ENCODE measurements around the gene PYROXD2. TPM values are rescaled to one million over a fixed set of nuclear protein-coding genes. Genes with fewer than 3 reads are reported as not detected.

Gene PYROXD2
- polyA plus RNA-seq, 4 donors: 13.4 to 40.3 (median 19.9) TPM

GRCh38 chr10:98436704-98437103, 21.7 kb upstream of the PYROXD2 start:
- no peak for DNase-seq (ENCODE audit: low read depth in 4 of 4, low spot score in 3 of 4)

GRCh38 chr10:98435178-98435577, 20.2 kb upstream of the PYROXD2 start:
- DNase-seq (ENCODE audit: low read depth in 4 of 4, low spot score in 3 of 4): no peak

DNA sequence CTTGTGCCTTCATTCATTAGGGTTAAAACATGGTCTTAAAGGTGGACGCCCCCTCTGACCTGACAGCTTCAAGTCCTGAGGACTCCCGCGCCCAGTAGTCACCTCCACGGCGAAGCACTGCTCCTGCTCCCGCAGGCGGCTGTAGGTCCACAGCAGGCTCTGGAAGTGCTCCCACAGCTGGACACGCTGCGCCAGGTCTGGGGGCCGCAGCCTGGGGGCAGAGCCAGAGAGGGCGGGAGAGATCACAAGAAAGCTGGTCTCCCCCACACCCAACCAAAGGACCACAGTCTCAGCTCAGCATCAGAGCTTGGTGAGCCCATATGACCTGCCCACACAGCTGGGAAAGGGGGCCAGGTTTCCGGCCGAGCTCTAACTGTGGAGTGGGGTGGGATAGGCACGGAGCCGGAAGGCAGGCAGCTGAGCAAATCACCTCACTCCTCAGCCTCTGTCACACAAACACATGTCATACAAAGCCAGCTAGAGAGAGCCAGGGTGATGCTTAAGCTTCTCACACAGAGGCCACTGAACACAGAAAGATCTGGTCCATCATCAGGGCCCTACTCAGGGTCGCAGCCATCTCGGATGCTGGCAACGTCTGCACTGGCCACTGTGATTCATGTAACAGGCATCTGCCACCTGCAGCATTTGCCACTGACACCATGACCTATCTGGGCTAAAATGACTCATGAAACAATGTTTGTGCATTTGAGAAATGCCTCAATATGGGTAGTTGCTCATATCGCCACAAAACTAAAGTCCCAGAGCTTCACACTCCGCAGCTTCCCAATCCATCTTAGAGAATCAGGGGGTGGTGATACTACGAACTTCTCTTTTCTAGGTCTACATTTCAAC, 19.1 kb upstream of the PYROXD2 start:
- DNase-seq (ENCODE audit: low read depth in 4 of 4, low spot score in 3 of 4): no peak

GRCh38 chr10:98433371-98433770, 18.4 kb upstream of the PYROXD2 start:
- no peak for DNase-seq (ENCODE audit: low read depth in 4 of 4, low spot score in 3 of 4)

DNA sequence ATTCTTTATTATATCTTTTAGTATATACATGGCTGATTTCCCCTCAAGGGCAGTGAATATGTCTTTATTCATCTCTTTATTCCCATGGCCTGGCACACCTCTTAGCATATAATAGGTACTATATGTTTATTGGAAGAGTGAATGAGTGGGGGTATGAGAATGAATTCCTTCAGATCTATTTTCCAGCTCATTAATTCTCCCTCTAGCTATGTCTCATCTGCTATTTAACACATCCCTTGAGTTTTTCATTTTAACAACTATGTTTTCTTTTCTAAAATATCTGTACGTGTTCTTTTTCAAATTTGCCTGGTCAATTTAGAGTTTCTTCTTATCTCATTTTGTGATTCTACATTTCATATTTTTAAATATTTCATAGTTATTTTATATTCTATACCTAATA, 17.3 kb upstream of the PYROXD2 start:
- DNase-seq (ENCODE audit: low read depth in 4 of 4, low spot score in 3 of 4): no peak

- DNase-seq (ENCODE audit: low read depth in 4 of 4, low spot score in 3 of 4): no peak
These were observed 16.0 kb upstream of the PYROXD2 start for GRCh38 chr10:98431016-98431415.

- no peak for DNase-seq (ENCODE audit: low read depth in 4 of 4, low spot score in 3 of 4)
These were observed 15.4 kb upstream of the PYROXD2 start for GRCh38 chr10:98430427-98430826.

DNA sequence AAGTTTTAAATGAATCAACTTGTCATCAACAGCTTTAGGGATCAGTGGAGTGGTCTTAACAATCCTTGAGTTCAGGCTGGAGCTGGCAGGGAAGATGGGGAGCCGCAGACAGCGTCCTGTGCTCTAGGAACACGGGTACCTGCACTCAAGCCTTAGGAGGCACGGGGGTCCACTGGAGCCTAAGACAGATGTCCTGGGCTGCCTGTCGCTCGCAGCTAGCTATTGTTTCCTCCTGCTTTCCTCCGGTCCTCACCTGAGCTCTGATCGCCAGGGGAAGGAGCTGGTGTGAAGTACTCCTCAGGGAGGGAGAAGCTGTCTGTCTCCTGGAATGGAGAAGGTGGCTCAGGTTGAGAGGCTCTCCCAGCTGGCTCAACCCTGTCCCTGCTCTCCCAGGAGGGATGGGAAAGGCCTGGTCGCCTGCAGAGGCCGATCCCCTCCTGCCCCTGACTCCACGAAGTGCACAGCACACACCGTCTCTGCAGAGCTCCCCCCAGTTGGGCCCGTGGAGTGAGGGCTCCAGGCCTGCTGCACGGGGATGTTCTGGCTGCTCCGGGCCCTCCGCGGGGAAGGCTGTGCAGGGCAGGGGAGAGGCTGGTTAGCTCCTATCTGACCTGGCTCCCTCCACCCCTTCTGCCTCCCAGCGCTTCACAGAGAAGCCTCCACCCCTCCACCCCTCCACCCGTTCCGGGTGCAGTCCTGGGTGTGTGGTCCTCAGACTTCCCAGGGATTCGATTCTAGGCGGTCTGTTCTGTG, 14.5 kb upstream of the PYROXD2 start:
- no peak for DNase-seq (ENCODE audit: low read depth in 4 of 4, low spot score in 3 of 4)

- DNase-seq (ENCODE audit: low read depth in 4 of 4, low spot score in 3 of 4): no peak
These were observed 12.1 kb upstream of the PYROXD2 start for GRCh38 chr10:98427011-98427515.

DNA sequence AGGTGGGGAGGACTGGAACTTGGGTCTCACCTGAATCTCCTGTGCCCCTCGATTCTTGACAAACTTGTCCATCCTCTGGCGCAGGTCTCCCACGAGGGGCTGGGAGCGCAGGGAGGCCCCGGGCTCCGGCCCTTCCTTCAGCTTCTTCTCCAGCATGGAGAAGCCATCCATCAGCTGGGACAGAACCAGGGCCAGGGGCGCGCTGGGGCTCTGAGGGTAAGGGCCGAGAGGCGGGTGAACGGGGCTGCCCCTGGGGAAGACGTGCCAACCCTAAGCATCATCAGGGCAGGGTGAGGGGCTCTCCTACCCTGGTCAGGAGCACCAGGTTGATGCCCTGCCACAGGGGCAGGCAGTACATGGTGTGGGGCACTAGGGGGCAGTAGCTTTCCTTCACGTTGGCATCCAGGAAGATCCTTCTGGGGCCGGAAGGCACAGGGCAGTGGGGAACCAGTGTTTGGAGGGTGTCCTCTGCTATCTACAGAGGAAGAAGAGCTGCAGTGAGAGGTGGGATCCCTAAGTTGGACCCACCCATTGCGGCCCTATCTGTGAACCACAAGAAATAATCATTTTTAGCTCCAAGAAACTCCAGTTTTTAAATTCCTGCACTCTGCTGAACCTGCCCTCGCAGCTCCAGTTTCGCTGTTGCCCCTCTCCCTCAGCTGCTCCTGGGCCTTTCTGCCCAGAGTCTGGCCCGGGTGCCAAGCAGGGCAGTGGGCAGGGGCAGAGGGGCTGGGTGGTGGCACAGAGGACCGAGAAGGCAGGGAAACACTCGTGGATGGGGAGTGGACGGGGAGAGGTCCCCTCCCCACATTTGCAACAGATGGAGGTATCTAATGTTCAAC, 10.8 kb upstream of the PYROXD2 start:
- no peak for DNase-seq (ENCODE audit: low read depth in 4 of 4, low spot score in 3 of 4)

GRCh38 chr10:98424295-98425254, 9.6 kb upstream of the PYROXD2 start:
- no peak for DNase-seq (ENCODE audit: low read depth in 4 of 4, low spot score in 3 of 4)

DNA sequence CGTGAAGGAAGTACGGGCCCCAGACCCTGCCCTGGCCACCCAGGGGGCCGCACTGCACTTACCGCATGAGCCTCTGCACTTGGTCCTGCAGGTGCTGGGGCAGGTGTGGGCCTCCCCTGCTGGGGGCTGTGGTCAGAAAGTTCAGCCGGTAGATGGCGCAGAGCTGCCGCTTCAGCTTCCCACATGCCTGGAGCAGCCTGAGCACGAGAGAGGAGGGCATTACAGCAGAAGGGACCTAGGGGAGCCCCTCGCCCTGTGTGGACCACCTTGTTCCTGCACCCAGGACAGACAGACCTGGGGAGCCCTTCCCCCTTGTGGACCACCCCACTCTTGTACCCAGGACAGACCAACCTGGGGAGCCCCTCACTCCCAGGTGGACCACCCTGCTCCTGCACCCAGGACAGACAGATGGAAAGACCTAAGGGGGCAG, 8.7 kb upstream of the PYROXD2 start:
- DNase-seq (ENCODE audit: low read depth in 4 of 4, low spot score in 3 of 4): no peak

DNA sequence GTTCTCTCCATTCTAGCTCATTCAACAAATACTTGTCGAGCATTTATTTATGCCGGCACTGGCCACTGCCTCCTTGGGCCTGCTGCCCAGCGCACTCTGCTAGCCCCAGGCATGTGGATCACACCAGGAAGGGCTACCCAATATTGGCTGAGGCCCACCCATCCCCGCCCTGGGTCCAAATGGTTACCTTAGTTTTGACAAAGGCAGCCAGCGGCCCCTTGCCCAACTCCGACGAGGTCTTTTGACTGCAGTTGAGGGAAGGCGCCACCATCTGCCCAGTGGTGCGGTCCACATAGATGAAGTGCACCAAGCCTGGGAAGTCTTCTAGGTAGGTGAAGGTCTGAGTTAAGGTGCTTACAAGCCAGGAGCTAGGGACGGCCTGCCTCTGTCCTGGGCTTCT, 7.2 kb upstream of the PYROXD2 start:
- no peak for DNase-seq (ENCODE audit: low read depth in 4 of 4, low spot score in 3 of 4)

GRCh38 chr10:98420786-98421185, 5.8 kb upstream of the PYROXD2 start:
- no peak for DNase-seq (ENCODE audit: low read depth in 4 of 4, low spot score in 3 of 4)

DNA sequence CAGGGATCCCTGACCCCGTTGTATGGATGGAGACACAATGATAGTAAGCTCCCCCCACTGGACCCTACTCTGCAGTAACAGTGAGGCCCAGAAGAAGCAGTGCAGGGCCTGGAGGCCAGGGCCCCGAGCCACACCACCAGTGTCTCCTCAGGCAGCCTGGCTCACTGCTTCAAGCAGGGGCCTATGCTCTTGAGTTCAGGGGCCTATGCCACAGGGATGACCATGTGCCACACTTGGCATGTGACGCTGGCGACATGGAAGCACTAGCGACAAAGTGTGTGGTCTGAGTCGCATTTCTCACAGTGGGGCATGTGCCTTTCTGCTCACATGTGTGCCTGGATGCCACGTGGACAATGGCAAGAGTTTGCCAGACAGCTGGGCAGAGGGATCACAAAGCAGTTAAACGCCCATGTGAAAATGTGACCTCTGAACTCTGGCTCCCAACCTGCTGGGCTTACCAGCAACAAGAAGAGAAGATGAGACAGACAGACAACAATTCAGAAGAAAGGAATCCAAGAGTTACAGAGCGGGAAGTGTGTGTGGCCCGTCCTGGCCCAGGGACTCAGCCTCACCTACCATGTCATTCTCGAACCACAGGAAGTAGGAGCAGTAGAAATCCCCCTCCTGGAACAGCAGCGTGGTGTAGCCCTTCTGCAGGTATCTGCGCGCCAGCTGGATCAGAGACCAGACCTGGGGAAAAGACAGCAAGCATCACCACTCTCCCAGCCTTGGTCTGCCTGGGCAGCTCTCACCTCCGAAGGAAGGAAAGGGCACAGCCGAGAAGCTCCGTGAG, 4.7 kb upstream of the PYROXD2 start:
- no peak for DNase-seq (ENCODE audit: low read depth in 4 of 4, low spot score in 3 of 4)

DNA sequence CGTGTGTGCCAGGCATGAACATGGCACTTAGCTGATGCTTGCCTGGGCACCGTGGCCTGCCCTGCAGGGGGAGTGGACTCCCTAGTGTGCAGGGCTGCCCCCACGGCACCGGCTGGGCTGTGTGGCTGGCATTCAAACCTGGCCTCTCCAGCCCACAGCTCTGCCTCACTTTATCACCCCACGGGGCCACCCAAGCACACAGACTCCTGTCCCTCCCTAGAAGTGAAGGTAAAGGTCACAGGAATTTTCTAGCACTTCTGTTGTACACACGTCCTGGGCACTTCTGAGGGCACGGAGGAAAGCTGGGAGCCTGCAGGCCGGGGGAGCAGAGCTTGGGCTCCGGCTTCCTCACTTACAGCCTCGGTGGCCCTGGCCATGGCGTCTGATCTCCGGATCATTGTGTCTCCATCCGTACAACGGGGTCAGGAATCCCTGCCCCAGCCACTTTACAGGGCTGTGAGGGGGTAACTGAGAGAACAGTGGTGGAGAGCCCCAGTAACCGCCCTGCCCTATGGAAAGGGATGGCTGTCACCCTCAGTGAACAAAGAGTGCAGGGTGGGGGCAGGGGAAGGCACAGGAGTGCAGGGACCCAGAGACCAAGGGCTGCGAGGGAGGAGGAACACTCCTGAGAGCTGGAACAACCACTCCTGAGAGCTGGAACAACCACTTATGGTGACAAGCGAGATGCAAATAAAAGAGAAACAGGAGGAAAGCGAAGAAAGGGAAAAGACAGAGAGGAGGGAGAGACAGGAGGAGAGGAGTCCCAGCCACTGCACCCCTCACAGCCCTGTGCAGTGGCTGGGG, 3.9 kb upstream of the PYROXD2 start:
- DNase-seq (ENCODE audit: low read depth in 4 of 4, low spot score in 3 of 4): no peak

- DNase-seq (ENCODE audit: low read depth in 4 of 4, low spot score in 3 of 4): no peak
These were observed 3.1 kb upstream of the PYROXD2 start for GRCh38 chr10:98417973-98418664.
